Activated naive CD4-positive, alpha-beta T cell treated with anti-CD3 and anti-CD28 coated beads, Interleukin-2, amount 50 U/mL, for 24 hours (primary cell): ENCODE results near the gene LGMN.
"Not testable (repeated sequence)": the region's sequence is repeated elsewhere in the genome, so short reads cannot be mapped to it uniquely, and the experiment has no call there.

Experiments used
- H3K27ac Mint-ChIP-seq: one replicate; pipeline ENCODE4 v1.8.0; 2021; ENCODE audit warnings: mild to moderate bottlenecking, mixed read lengths
- H3K27me3 Mint-ChIP-seq: one replicate; pipeline ENCODE4 v1.8.0; 2021; ENCODE audit warnings: mixed read lengths
- H3K36me3 Mint-ChIP-seq: one replicate; pipeline ENCODE4 v1.8.0; 2021; ENCODE audit warnings: mixed read lengths
- H3K4me1 Mint-ChIP-seq: one replicate; pipeline ENCODE4 v1.8.0; 2021; ENCODE audit warnings: mixed read lengths
- H3K4me3 Mint-ChIP-seq: one replicate; pipeline ENCODE4 v1.8.0; 2021; ENCODE audit warnings: mild to moderate bottlenecking, mixed read lengths
- H3K9me3 Mint-ChIP-seq: one replicate; pipeline ENCODE4 v1.8.0; 2021; ENCODE audit warnings: mixed read lengths

The LGMN gene

GRCh38 chr14:92719421-92719820, 29.0 kb downstream of the LGMN start:
- no peaks in the 10 kb centered on the region for H3K9me3 Mint-ChIP-seq
- H3K4me3 Mint-ChIP-seq = no peak overlapping the region
- no peaks in the 10 kb centered on the region for H3K27me3 Mint-ChIP-seq
- H3K27ac Mint-ChIP-seq = no peak overlapping the region
- H3K4me1 Mint-ChIP-seq = peaks cover 5% of the 10 kb centered on the region
- peaks cover 3% of the 10 kb centered on the region for H3K36me3 Mint-ChIP-seq

- Mint-ChIP-seq H3K4me1 (peaks cover 5% of the 10 kb centered on the region), H3K36me3 (no peaks in the 10 kb centered on the region), H3K27ac (no peak overlapping the region), H3K9me3 (no peaks in the 10 kb centered on the region), H3K27me3 (no peaks in the 10 kb centered on the region), H3K4me3 (no peak overlapping the region)
These were observed 29.8 kb downstream of the LGMN start for GRCh38 chr14:92718664-92719063.

GRCh38 chr14:92717571-92718042, 30.8 kb downstream of the LGMN start:
- Mint-ChIP-seq H3K27me3 (no peaks in the 10 kb centered on the region), H3K9me3 (no peaks in the 10 kb centered on the region), H3K4me1 (peaks cover 5% of the 10 kb centered on the region), H3K27ac (peak overlapping the region; percentile 68), H3K4me3 (no peak overlapping the region), H3K36me3 (no peaks in the 10 kb centered on the region)

- Mint-ChIP-seq H3K4me1 (peaks cover 5% of the 10 kb centered on the region), H3K27me3 (no peaks in the 10 kb centered on the region), H3K9me3 (no peaks in the 10 kb centered on the region), H3K36me3 (peaks cover 5% of the 10 kb centered on the region), H3K27ac (no peak overlapping the region), H3K4me3 (no peak overlapping the region)
These were observed 32.3 kb downstream of the LGMN start for GRCh38 chr14:92716131-92716530.

- not testable (repeated sequence) for H3K4me3 Mint-ChIP-seq, H3K4me1 Mint-ChIP-seq, H3K36me3 Mint-ChIP-seq, H3K27me3 Mint-ChIP-seq, H3K27ac Mint-ChIP-seq, H3K9me3 Mint-ChIP-seq
These were observed 33.6 kb downstream of the LGMN start for GRCh38 chr14:92714739-92715307.

- H3K36me3 Mint-ChIP-seq = peaks cover 7% of the 10 kb centered on the region
- H3K27me3 Mint-ChIP-seq = no peaks in the 10 kb centered on the region
- no peak overlapping the region for H3K27ac Mint-ChIP-seq
- H3K4me3 Mint-ChIP-seq = no peak overlapping the region
- H3K4me1 Mint-ChIP-seq = peaks cover 3% of the 10 kb centered on the region
- no peaks in the 10 kb centered on the region for H3K9me3 Mint-ChIP-seq
These were observed 35.8 kb downstream of the LGMN start for GRCh38 chr14:92712654-92713051.

GRCh38 chr14:92711976-92712653, 36.3 kb downstream of the LGMN start:
- no peaks in the 10 kb centered on the region for H3K27me3 Mint-ChIP-seq
- no peaks in the 10 kb centered on the region for H3K9me3 Mint-ChIP-seq
- no peak overlapping the region for H3K4me3 Mint-ChIP-seq
- no peaks in the 10 kb centered on the region for H3K4me1 Mint-ChIP-seq
- peaks cover 9% of the 10 kb centered on the region for H3K36me3 Mint-ChIP-seq
- H3K27ac Mint-ChIP-seq = no peak overlapping the region

- Mint-ChIP-seq H3K9me3 (no peaks in the 10 kb centered on the region), H3K27me3 (no peaks in the 10 kb centered on the region), H3K27ac (no peak overlapping the region), H3K4me3 (no peak overlapping the region), H3K36me3 (peaks cover 13% of the 10 kb centered on the region), H3K4me1 (no peaks in the 10 kb centered on the region)
These were observed 38.5 kb downstream of the LGMN start for GRCh38 chr14:92710001-92710341.

- H3K27me3 Mint-ChIP-seq = peaks cover 1% of the 10 kb centered on the region
- no peak overlapping the region for H3K27ac Mint-ChIP-seq
- no peaks in the 10 kb centered on the region for H3K9me3 Mint-ChIP-seq
- no peaks in the 10 kb centered on the region for H3K4me1 Mint-ChIP-seq
- H3K36me3 Mint-ChIP-seq = peaks cover 17% of the 10 kb centered on the region
- H3K4me3 Mint-ChIP-seq = no peak overlapping the region
These were observed 39.0 kb downstream of the LGMN start for GRCh38 chr14:92709340-92710000.

- Mint-ChIP-seq H3K9me3 (no peaks in the 10 kb centered on the region), H3K27me3 (peaks cover 1% of the 10 kb centered on the region), H3K4me1 (no peaks in the 10 kb centered on the region), H3K27ac (no peak overlapping the region), H3K4me3 (no peak overlapping the region), H3K36me3 (peaks cover 15% of the 10 kb centered on the region)
These were observed 42.0 kb downstream of the LGMN start for GRCh38 chr14:92706386-92706785.

GRCh38 chr14:92704821-92705220, 43.6 kb downstream of the LGMN start:
- Mint-ChIP-seq H3K27me3 (peaks cover 1% of the 10 kb centered on the region), H3K9me3 (no peaks in the 10 kb centered on the region), H3K4me3 (no peak overlapping the region), H3K4me1 (no peaks in the 10 kb centered on the region), H3K27ac (no peak overlapping the region), H3K36me3 (peaks cover 12% of the 10 kb centered on the region)

GRCh38 chr14:92704036-92704804, 44.2 kb downstream of the LGMN start:
- Mint-ChIP-seq H3K9me3 (no peaks in the 10 kb centered on the region), H3K4me3 (no peak overlapping the region)

GRCh38 chr14:92703516-92703915, 44.9 kb downstream of the LGMN start:
- H3K4me3 Mint-ChIP-seq = no peak overlapping the region
- peaks cover 12% of the 10 kb centered on the region for H3K36me3 Mint-ChIP-seq
- no peaks in the 10 kb centered on the region for H3K4me1 Mint-ChIP-seq
- peaks cover 1% of the 10 kb centered on the region for H3K27me3 Mint-ChIP-seq
- no peaks in the 10 kb centered on the region for H3K9me3 Mint-ChIP-seq
- no peak overlapping the region for H3K27ac Mint-ChIP-seq

More at GRCh38 chr14:92704036-92704804, 44.2 kb downstream of the LGMN start:
- H3K27me3 Mint-ChIP-seq = peaks cover 1% of the 10 kb centered on the region
- H3K4me1 Mint-ChIP-seq = no peaks in the 10 kb centered on the region
- H3K27ac Mint-ChIP-seq = no peak overlapping the region
- peaks cover 12% of the 10 kb centered on the region for H3K36me3 Mint-ChIP-seq

- Mint-ChIP-seq H3K27ac (no peak overlapping the region), H3K36me3 (peaks cover 12% of the 10 kb centered on the region), H3K4me1 (peaks cover 6% of the 10 kb centered on the region), H3K27me3 (peaks cover 1% of the 10 kb centered on the region), H3K4me3 (no peak overlapping the region), H3K9me3 (no peaks in the 10 kb centered on the region)
These were observed 45.9 kb downstream of the LGMN start for GRCh38 chr14:92702441-92702918.

GRCh38 chr14:92701826-92702225, 46.6 kb downstream of the LGMN start:
- Mint-ChIP-seq H3K27ac (no peak overlapping the region), H3K4me1 (peaks cover 12% of the 10 kb centered on the region), H3K36me3 (peaks cover 9% of the 10 kb centered on the region), H3K27me3 (peaks cover 1% of the 10 kb centered on the region), H3K4me3 (no peak overlapping the region), H3K9me3 (no peaks in the 10 kb centered on the region)

GRCh38 chr14:92698393-92698792, 50.0 kb downstream of the LGMN start:
- Mint-ChIP-seq H3K4me1 (peaks cover 42% of the 10 kb centered on the region), H3K27ac (no peak overlapping the region), H3K27me3 (no peaks in the 10 kb centered on the region), H3K4me3 (no peak overlapping the region), H3K9me3 (no peaks in the 10 kb centered on the region), H3K36me3 (peaks cover under 1% of the 10 kb centered on the region)
